GM18867 (cell line): ENCODE results near the gene SMIM41.

Experiments
- ATAC-seq: cut with Tn5 transposase; IDR thresholded peaks from one replicate; pipeline ENCODE4 v1.9.1; 2021; ENCODE audit warnings: mild to moderate bottlenecking, moderate library complexity; ENCODE audit not compliant: unreplicated experiment

The SMIM41 gene

DNA sequence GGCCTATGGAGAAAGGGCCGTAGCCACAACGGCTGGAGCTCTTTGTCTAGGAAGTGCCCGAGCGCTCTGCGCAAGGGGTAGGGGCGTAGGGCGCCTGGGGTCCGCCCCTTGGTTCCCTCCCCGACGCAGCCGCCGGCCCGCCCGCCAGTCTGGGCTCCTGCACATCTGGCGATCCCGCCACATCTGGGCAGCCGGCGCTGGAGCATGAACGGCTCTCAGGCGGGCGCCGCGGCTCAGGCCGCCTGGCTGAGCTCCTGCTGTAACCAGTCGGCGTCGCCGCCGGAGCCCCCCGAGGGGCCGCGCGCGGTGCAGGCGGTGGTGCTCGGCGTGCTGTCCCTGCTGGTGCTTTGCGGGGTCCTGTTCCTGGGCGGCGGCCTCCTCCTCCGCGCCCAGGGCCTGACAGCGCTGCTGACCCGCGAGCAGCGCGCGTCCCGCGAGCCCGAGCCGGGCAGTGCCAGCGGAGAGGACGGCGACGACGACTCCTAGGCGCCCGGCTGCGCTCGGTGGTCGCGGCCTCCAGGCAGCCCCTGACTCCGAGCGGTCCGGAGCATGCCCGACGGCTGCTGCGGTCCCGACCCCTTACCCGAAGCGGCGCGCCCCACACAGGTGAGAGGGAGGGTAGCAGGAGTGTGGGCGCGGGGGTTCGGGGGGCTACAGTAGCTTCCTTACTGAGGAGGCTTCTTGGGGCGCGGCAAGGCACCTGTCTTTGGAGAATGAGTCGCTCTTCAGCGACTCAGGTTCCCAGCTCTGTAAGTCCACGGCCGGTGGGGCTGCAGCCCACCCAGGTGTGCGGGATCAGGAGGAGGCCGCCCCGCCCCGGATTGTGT is at the start of gene SMIM41:
Gene SMIM41 (plus strand): TSS at position 129 of the 827 bp plus-strand sequence. CDS start 76 bp downstream, at position 205.
- no peak for ATAC-seq

DNA sequence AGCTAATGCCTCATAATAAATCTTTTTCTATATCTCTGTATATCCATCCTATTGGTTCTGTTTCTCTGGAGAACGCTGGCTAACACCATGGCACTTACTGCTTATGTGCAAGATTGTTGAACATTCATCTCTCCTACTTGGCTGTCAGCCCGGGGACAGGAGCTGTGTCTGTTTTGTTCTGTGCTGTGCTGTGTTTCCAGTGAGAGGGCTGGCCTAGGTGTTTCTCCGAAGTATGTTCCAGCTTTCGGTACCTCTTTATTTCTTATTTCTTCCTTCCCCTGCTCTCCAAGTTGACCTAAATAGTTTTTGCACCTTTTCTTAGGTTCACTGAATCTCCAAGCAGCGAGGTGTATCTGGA is 47.1 kb upstream of the SMIM41 start:
- no peak for ATAC-seq

DNA sequence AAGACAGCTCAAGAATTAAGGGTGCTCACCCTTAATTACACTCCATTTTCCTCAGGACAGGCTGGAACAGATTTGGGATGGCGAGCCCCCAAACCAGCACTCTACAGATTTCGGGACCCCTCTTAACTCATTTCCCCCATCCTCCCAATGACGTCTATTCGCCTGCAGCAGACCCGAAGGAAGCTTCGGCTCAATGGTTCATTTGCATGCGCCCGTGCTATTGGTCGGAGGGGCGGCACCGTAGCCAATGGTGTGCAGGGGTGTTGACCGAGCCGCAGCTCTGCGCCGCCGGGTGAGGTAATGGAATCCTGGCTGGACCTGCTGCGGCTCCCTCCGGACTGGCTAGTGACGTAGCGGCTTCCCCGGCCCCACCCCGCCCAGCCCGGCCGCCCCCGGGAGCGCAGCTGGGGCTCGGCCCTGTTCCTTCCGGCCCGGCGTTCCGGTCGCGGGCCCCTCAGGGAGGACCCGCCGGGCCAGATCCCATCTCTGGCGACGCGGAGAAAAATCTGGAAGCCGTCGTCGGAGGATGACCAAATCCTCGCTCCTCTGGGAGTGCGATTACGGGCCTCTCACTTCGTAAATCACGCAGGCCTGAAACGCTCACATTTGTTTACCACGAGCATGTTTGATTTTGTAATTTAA is 46.6 kb upstream of the SMIM41 start:
- ATAC-seq: peak; percentile 92

DNA sequence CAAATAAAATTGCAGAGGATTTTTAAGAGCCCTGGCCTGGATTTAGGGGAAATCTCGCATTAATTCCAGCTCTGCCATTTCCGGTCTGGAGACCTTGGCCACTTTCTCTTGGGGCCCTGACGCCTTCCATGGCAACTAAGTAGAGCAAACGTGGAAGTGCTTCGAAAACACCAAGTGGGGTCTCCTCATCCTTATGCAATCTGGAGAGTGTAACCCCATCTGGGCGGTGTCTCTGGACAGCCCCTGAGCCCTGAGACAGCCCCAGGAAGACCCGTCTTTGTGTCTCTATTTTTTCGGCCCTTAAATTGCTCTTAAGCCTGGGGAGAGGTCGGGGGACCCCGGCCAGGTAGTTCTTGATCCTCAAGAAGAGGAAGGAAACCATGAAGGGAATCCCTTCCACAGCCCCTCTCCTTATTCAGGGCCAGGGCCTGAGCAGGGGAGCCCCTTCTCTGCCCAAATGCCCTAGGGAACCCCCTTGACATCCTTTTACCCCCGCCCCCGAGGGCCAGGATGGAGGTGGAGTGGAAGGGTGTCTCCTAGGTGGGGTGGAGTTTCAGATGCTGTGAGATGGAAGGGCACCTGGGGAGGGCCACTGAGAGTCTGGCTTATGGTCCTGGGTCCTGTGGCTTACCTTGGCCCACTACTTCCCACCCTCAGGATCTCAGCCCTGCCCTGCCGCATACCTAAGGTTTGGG is 45.9 kb upstream of the SMIM41 start:
- ATAC-seq: no peak

DNA sequence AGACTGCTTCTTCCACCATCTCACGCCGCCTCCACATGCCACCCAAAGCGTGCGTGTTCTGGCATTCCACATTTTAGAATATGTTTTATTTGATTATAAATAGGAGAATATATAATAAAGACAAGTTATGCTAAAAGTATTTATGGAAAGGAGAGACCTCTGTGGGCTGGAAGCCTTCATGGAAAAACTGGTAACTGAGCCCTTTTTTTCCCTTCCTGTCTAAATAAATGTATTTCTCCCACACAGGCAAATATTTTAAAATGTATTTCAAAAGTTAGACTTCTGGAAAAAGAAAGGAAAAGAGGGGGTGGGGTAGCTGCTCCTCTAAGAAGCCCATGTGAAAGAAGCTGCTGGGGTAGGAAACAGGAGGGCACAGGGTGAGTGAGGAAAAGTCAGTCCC is 44.3 kb upstream of the SMIM41 start:
- ATAC-seq: no peak

DNA sequence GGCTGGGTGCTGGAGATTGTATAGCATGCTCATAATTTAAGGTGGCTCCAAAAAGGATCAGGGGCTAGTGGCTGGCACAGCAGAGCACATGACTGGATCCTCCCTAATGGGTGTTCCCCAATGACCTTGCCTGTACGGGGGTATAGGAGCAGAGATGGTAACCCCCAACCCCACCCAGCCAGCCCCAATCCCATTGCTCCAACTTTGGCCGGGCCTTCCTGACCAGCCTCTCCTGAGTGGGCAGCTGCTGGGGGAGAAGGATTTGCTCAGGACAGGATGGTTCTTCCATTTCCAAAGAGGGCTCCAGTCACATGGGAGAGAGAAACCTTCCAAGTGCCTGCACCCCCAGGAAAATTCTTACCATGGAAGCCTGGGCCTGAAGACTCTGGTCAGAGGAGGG is 43.6 kb upstream of the SMIM41 start:
- ATAC-seq: no peak

DNA sequence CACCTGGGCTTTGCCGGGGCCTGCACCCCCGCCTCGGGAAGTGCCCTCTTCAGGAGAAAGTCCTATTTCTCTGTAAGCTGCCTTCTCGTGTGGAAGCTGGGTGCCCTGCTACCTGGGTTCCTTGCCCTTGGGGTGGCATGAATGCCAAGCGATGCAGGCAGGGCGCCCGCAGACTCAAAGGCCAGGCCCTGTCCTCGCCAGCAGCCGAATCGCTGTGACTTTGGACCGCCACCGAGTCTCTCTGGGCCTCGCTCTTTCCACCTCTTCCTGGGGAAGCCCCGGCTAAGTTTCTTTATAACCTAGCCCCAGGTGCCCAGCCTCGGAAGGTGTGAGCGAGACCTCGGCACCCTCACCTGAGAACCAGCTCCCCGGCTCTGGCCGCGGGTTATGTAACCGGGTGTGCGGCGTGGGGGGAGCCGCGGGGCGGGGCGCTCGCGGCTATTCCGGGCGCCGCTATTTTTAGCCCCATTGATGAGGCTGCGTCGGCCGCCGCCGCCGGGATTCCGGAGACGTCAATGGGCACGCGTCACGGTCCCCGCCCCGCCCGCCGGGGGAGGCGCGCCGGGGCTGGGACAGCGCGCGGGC is 42.8 kb upstream of the SMIM41 start:
- ATAC-seq: peak; percentile 48

DNA sequence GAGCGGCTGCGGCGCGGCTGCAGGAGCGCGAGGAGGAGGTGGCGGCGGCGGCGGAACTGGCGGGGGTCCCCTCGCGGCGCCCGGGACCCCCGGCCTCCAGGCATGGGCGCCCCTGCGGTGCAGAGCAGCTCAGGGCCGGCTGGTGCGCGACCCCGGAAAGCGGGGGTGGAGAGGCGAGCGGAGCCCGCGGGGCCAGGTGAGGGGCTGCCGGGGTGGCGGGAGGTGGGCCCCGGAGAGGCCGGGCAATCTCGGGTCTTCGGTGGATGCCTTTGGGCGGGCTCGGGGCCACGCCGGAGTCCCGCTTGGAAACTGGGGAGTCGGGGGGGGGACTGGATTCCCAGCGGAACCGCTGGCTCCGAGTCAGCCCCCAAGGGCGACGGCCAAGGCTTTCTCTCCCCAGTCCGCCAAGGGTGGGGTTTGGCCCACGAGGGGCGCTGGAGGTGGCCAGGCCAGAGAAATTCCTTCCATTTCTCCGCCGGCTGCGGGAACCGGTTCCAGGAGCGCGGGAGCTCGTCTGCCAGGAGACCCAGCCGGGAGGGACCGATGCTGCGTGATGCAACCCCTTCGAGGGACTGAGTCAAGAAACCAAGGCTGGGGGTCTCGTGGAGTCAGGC is 42.1 kb upstream of the SMIM41 start:
- no peak for ATAC-seq

DNA sequence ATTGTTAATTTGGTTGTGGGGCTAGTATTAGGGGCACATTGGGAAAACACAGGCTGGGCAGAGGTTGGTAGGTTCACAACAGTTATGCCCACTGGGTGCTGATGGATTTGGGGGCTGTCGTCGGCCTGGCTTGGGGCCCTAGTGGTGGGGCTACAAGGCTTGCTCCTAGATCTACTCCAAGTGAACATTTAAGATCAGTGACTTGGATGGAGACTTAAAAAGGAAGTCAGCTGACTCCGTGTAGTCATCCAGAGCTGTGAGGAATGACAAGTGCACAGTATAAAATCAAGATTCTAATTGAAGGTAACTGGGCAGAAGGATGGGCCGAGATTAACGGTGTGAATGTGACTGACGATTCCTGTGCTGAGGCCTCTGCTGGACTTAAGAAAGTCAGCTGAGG is 41.1 kb upstream of the SMIM41 start:
- no peak for ATAC-seq

DNA sequence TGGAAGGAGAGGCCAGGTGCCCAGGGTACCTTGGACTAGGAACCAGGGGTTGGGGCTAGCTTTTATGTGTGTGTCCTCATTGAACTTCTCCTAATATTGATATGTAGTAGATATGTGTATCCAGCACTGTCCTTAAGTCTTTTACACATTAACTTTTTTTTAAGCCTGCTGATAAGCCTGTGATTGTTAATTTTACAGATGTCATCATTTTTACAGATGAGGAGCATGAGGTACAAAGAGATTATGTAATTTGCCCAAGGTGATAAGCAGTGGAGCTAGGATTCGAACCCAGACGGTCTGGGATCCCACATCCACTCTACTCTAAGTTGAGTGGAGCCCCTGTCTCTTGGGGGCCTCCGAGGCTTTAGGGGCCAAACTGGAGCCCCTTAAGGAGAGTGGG is 38.5 kb upstream of the SMIM41 start:
- no peak for ATAC-seq

DNA sequence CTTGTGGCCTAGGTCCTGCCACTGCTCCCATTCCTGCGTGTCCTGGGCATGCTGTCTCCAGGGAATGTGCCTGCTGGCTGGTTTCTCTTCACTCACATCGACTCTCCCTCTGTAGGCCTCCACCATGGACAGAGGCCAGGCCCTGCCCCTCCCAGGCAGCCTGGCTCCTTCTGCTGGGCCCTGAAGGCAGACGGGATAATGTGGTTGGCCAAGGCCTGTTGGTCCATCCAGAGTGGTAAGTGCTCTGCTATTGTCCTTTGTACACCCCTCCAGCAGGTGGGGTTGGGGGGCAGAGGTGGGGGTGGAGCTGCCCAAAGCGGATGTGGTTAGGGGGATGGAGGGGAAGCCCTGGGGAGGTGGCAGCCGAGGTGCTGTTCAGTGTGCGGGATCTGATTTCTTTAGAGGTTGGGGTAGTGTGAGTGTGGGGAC is 37.8 kb upstream of the SMIM41 start:
- ATAC-seq: no peak

DNA sequence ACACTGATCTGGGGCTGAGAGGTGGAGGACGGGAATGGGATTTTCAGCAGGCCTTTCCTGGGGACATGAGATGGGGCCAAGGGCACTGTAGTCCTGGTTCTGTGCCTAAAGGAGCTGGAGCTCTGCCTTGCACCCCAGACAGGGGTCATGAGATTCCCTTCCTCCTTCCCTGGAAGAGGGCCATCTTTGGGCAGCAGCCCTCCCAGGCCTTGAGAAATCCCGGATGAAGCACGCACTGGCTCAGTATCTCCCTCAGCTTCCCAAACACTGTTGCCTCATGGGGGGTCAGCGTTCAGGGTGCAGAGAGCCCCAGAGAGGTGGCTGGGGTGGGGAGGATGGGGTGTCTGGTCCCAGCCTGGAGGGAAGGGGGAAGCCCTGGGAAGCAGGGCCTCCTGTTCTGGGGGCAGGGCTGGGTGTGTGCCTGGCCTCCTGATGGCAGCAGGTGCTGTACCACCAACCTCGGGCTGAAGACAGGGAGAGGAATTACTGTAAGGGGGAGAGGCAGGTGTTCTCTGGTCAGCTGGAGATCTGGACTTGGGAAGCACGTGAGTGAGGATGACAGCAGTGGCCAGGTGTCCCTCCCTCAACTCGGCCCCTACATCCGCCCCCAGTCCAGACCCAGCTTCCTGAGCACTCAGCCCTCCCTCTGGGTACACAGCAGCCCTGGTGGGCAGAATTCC is 36.7 kb upstream of the SMIM41 start:
- ATAC-seq: no peak

DNA sequence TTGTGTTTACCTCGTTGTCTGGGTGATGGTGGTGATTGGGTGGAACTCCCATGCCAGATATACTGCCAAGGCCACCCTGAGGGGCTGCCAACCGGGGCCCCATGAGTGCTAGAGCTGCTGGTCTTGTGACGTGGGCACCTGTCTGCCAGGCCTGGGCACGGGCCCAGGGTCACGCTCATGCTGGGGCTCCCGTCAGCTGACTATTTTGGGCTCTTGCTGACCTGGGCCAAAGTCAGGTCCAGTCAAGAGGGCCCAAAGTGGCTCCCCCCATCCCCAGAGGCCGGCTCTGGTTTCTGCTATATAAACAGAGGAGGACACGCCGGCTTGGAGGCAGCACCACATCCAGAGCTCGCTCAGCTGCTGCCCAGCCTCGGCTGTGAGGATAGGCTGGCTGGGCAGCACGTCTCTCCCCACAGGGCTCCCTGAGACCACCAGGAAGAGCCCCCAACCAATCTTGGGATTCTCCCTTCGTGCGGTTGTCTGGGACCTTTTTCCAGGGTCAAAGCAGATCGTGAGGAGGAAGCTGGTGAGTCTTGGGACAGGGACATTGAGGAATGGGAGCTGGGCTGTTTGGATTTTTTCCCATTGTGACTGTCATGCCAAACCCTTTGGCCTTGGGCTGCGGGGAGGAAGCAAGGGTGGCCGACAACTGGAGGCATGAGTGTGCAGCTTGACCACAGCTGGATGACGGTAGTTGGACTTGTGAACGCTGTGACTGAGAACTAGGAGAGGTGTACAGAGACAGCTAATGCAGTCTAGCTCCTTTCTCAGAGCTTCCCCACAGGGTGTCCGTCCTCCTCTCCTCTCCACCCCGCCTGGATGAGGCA is 35.9 kb upstream of the SMIM41 start:
- ATAC-seq: no peak

DNA sequence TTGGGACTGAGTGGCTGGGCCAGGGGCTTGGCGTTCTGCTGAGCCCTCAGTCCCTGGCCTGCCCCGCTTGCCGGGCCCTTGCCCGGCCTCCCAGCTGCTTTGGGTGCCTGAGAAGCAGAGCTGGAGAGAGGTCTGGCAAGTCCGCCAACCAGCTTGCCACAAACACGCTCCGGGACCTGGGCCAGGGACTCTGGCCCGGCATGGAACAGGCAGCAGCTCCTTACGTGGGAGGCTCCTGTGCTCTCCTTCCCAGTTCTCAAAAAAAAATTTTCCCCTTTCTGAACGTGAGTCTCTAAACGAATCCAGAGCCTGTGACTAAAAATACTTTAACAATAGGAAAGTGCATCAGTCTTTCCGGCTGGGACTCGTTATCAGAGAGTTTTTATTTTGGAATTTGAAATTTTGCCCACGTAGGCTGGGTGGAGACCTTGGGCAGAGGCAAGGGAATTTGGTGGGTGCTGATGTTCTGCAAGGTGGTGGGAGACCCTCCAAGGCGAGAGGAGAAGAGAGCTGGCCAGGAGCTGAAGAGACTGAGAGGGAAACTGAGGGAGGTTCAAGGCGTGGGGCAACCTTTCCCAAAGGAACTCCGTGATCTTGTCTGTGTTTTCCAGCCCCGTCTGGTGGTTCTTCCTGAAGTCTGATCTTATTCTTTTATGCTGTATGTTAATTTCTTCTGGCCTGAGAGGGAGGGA is 35.1 kb upstream of the SMIM41 start:
- ATAC-seq: no peak

DNA sequence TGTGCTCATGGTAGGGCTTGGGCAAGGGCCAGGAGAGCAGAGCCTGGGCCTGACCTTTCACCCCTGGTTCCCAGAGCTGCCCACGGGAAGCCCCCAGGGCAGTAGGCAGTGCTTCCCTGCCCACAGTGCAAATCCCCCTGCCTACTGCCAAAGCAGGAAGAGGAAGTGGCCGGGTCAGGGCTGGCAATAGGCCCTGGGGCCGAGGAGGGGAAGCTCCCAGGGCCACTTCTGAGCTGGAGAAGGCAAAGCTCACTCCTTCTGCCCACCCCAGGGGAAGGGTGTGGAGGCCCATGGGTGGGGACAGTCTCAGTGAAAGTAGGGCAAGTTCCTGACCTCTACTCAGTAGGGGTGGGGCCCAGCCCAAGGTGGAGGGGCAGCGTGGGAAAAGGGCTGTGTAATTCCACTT is 33.7 kb upstream of the SMIM41 start:
- no peak for ATAC-seq

DNA sequence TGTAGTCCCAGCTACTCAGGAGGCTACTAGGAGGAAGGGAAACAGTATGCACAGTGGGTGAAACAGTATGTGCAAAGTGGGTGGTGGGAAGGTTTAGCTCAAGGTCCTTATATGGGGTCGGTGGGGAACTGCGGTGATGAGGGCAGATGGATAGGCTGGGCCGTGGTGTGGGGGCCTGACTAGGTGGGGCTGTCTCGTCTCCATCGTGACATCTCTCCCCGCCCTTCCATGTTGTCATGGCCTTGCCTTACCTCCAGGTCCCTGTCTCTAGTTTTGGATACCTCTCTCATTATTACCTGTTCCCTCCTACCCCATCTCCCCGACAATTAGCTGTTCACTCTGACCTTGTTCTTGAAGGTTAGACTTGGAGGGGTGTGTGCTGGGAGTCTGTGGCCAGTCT is 32.6 kb upstream of the SMIM41 start:
- ATAC-seq: no peak

DNA sequence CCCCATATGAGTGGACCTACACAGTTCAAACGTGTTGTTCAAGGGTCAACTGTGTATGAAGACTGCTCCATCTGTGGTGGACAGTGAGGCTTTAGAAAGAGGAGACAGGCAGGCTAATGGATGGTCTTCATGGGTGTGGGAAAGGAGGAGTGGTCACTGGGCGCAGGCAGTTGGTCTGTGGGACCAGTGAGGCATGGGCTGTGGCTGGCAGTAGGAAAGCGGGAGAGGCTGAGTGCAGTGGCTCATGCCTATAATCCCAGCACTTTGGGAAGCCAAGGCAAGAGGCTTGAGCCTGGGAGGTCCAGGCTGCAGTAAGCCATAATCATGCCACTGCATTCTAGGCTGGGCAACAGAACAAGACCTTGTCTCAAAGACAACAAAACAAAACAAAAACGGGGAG is 30.2 kb upstream of the SMIM41 start:
- no peak for ATAC-seq

DNA sequence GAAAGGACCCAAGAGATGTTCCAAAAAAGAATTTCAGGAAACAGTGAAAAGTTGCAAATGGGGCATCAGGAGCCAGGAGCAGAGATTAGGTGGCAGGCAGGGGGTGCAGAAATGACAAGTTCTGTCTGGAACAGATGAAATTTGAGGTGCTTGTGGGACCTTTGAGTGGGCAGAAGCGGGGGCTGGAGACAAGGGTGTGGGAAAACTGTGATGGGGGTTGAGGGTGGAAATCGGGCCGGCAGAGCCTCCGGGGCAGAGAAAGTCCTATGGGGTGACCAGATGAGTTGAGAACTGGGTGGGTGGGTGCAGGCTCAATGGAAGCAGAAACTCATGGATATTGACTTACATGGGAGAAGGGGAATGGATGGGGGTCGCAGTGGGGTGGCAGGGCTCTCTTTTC is 29.8 kb upstream of the SMIM41 start:
- no peak for ATAC-seq

DNA sequence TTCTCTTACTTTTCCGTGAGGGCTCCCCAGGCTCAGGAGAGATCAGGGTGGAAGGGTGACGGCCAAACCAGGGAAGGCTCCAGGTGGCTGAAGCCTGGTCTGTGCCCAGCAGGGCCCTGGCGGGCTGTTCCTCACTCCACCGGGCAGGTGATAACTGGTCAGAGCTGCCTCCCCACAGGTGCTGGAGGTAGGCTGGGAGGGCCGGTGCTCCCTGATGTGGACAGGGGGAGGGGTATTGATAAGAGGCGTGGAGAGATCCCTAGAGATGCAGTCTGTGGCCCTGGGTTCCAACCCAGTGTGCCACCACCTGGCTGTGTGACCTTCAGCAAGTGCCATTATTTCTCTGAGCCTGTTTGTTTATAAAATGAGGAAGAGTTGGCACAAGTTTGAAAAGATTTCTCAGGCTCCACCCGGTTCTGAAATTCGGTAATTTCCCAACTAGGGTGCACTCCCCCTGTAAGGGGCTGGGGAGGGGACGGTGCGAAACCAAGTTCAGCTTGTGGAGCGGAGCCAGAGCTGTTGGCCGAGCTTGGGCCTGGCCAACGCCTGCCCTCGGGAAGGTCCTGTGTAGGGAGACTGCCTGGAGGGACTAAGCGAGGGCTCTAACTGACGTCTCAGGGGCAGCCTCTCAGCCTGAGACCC is 29.3 kb upstream of the SMIM41 start:
- no peak for ATAC-seq
